ENCODE data around the gene MECP2.

The MECP2 gene

DNA sequence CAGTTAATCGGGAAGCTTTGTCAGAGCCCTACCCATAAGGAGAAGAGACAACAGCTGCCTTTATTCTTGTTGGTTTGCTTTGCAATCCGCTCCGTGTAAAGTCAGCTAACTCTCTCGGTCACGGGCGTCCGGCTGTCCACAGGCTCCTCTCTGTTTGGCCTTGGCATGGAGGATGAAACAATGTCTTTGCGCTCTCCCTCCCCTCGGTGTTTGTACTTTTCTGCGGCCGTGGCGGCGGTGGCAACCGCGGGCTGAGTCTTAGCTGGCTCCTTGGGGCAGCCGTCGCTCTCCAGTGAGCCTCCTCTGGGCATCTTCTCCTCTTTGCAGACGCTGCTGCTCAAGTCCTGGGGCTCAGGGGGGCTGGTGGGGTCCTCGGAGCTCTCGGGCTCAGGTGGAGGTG lies 67.3 kb downstream of the MECP2 start:
- Histone ChIP-seq H2BK120ac (ENCODE audit: insufficient read depth, low read length, poor library complexity) (no peak overlapping the region), H2BK12ac (ENCODE audit: low read length) (no peak overlapping the region), H3K79me2 (ENCODE audit: control insufficient read depth, insufficient read depth, low read length, poor library complexity) (no peaks in the 10 kb centered on the region), H3K36me3 (ENCODE audit: control insufficient read depth in 1 of 2, insufficient read depth in 2 of 2, low read length in 2 of 2) (peaks cover 32 to 42% of the 10 kb centered on the region in 2 experiments), H2BK5ac (ENCODE audit: low read depth, low read length, poor library complexity) (no peak overlapping the region), H2AFZ (ENCODE audit: insufficient read depth, low read length, poor library complexity) (no peak overlapping the region), H3K27ac (ENCODE audit: low read depth, low read length) (no peak overlapping the region), H4K12ac (ENCODE audit: low read depth, low read length) (no peak overlapping the region), H2AK5ac (ENCODE audit: low read length) (no peak overlapping the region), H3K18ac (ENCODE audit: low read length) (no peak overlapping the region), H3K79me1 (ENCODE audit: low read length) (no peaks in the 10 kb centered on the region), H3K4me1 (ENCODE audit: control insufficient read depth in 1 of 2, insufficient read depth in 2 of 2, low read length in 2 of 2) (no peaks in the 10 kb centered on the region), H3K9me3 (ENCODE audit: insufficient read depth, low read depth, low read length) (no peaks in the 10 kb centered on the region), H3K14ac (ENCODE audit: low read length) (no peak overlapping the region), H3K27me3 (ENCODE audit: insufficient read depth, low read length) (no peaks in the 10 kb centered on the region), H4K8ac (ENCODE audit: low read depth, low read length) (no peak overlapping the region), H3K23ac (ENCODE audit: low read length) (no peak overlapping the region), H3K4ac (ENCODE audit: low read depth, low read length) (no peak overlapping the region), H3K4me3 (ENCODE audit: low read depth, low read length) (no peak overlapping the region), H3K9ac (ENCODE audit: low read length) (no peak overlapping the region), H3K4me2 (ENCODE audit: low read length) (no peak overlapping the region), H4K91ac (ENCODE audit: low read depth, low read length) (no peak overlapping the region)
- no CpG with 5 or more reads among the region's 20 CpGs for WGBS (ENCODE audit: extremely low coverage, insufficient coverage, insufficient read length)
- no peak for DNase-seq

DNA sequence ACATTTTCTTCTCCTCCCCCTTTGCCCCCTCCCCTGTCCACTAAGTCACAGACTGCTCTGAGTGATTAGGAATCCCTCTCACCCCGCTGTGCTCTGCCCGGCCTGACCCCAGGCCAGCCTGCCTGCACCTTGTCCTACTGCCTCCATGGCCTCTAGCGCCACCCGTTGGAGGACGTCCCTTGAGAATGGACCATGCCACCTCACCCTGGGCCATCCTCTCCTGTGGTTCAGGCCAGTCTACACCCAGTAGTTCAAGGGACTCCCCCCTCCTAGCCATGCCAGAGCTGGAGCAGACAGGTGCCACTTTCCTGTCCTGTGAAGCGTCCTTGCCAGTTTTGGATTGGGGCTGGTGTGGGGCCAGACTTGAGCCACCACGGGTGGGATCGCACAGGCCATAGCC lies 68.1 kb downstream of the MECP2 start:
- H3K4ac ChIP-seq (ENCODE audit: low read depth, low read length), result no peak overlapping the region
- H3K79me2 ChIP-seq (ENCODE audit: control insufficient read depth, insufficient read depth, low read length, poor library complexity), result no peaks in the 10 kb centered on the region
- no peak overlapping the region for H3K27ac ChIP-seq (ENCODE audit: low read depth, low read length)
- H2BK5ac ChIP-seq (ENCODE audit: low read depth, low read length, poor library complexity), result no peak overlapping the region
- no peak overlapping the region for H3K18ac ChIP-seq (ENCODE audit: low read length)
- H3K9ac ChIP-seq (ENCODE audit: low read length), result no peak overlapping the region
- H3K23ac ChIP-seq (ENCODE audit: low read length), result no peak overlapping the region
- no peak overlapping the region for H2BK120ac ChIP-seq (ENCODE audit: insufficient read depth, low read length, poor library complexity)
- no peak overlapping the region for H2AK5ac ChIP-seq (ENCODE audit: low read length)
- DNase-seq, result no peak
- H3K9me3 ChIP-seq (ENCODE audit: insufficient read depth, low read depth, low read length), result no peaks in the 10 kb centered on the region
- no peak overlapping the region for H4K91ac ChIP-seq (ENCODE audit: low read depth, low read length)
- no peak overlapping the region for H4K12ac ChIP-seq (ENCODE audit: low read depth, low read length)
- no peak overlapping the region for H4K8ac ChIP-seq (ENCODE audit: low read depth, low read length)
- no peaks in the 10 kb centered on the region for H3K4me1 ChIP-seq (ENCODE audit: control insufficient read depth in 1 of 2, insufficient read depth in 2 of 2, low read length in 2 of 2)
- no peak overlapping the region for H2BK12ac ChIP-seq (ENCODE audit: low read length)
- no peak overlapping the region for H2AFZ ChIP-seq (ENCODE audit: insufficient read depth, low read length, poor library complexity)
- H3K36me3 ChIP-seq (ENCODE audit: control insufficient read depth in 1 of 2, insufficient read depth in 2 of 2, low read length in 2 of 2), result peaks cover 32 to 42% of the 10 kb centered on the region in 2 experiments
- H3K4me2 ChIP-seq (ENCODE audit: low read length), result no peak overlapping the region
- H3K27me3 ChIP-seq (ENCODE audit: insufficient read depth, low read length), result no peaks in the 10 kb centered on the region
- no CpG with 5 or more reads among the region's 8 CpGs for WGBS (ENCODE audit: extremely low coverage, insufficient coverage, insufficient read length)
- H3K79me1 ChIP-seq (ENCODE audit: low read length), result no peaks in the 10 kb centered on the region
- H3K14ac ChIP-seq (ENCODE audit: low read length), result no peak overlapping the region
- H3K4me3 ChIP-seq (ENCODE audit: low read depth, low read length), result no peak overlapping the region

DNA sequence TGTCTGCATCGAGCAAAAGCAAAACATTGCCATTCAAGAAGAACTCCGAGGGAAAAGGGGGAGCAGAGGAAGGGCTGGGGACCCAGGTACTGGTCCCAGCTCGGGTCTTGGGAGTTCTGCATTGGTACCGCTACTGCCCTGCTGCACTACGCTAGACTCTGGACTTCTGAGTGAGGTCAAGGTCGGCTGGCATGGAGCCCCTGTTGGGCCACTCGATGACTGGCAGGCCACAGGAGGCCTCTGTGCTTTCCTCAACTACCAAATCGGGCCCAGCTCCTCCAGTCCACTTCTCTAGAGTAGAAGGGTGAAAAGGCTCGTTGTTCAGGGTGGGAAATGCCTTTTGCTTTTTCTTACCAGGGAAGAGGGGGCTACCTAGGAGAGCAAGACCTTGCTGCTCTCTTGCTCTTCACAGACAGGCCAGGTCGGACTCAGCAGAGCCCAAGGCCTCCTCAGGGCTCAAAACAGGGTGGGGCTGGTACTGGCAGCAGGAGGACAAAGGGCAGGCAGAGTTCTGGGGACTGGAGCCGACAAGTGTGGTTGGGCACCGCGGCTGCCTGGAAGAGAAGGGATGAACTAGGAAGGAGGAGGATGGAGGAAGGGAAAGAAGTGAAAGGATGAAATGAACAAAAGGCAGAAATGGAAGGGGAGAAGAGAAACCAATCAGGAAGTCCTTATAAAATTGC lies 68.9 kb downstream of the MECP2 start:
- Histone ChIP-seq H2BK5ac (ENCODE audit: low read depth, low read length, poor library complexity) (no peak overlapping the region), H4K8ac (ENCODE audit: low read depth, low read length) (no peak overlapping the region), H3K18ac (ENCODE audit: low read length) (no peak overlapping the region), H3K9ac (ENCODE audit: low read length) (no peak overlapping the region), H3K14ac (ENCODE audit: low read length) (no peak overlapping the region), H3K27me3 (ENCODE audit: insufficient read depth, low read length) (no peaks in the 10 kb centered on the region), H4K91ac (ENCODE audit: low read depth, low read length) (no peak overlapping the region), H4K12ac (ENCODE audit: low read depth, low read length) (no peak overlapping the region), H3K4me1 (ENCODE audit: control insufficient read depth in 1 of 2, insufficient read depth in 2 of 2, low read length in 2 of 2) (no peaks in the 10 kb centered on the region), H2BK12ac (ENCODE audit: low read length) (no peak overlapping the region), H3K79me1 (ENCODE audit: low read length) (no peaks in the 10 kb centered on the region), H2AK5ac (ENCODE audit: low read length) (no peak overlapping the region), H2AFZ (ENCODE audit: insufficient read depth, low read length, poor library complexity) (no peak overlapping the region), H3K4me3 (ENCODE audit: low read depth, low read length) (no peak overlapping the region), H3K79me2 (ENCODE audit: control insufficient read depth, insufficient read depth, low read length, poor library complexity) (no peaks in the 10 kb centered on the region), H3K36me3 (ENCODE audit: control insufficient read depth in 1 of 2, insufficient read depth in 2 of 2, low read length in 2 of 2) (peaks cover 32 to 42% of the 10 kb centered on the region in 2 experiments), H2BK120ac (ENCODE audit: insufficient read depth, low read length, poor library complexity) (no peak overlapping the region), H3K4ac (ENCODE audit: low read depth, low read length) (no peak overlapping the region), H3K9me3 (ENCODE audit: insufficient read depth, low read depth, low read length) (no peaks in the 10 kb centered on the region), H3K23ac (ENCODE audit: low read length) (no peak overlapping the region), H3K4me2 (ENCODE audit: low read length) (no peak overlapping the region), H3K27ac (ENCODE audit: low read depth, low read length) (no peak overlapping the region)
- no CpG with 5 or more reads among the region's 13 CpGs for WGBS (ENCODE audit: extremely low coverage, insufficient coverage, insufficient read length)
- no peak for DNase-seq

DNA sequence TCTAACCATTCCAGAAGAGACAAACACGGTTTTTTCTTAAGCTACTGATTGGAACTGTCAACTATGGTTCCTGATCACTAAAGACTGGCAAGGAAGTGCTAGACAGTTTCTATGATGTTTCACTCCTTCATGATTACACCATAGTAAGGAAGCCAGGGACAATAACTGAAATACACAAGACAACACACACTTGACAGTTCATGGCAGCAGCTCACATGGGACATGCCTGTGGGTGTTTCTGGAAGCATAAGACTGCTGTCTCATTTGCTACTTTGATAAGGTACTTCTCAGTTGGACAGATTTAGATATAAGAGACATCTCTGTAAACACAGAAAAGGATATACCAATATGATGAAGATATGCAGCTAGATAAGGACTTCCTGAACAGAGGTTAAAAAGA lies 69.5 kb downstream of the MECP2 start:
- H3K9ac ChIP-seq (ENCODE audit: low read length), result no peak overlapping the region
- H2AFZ ChIP-seq (ENCODE audit: insufficient read depth, low read length, poor library complexity), result no peak overlapping the region
- no peaks in the 10 kb centered on the region for H3K27me3 ChIP-seq (ENCODE audit: insufficient read depth, low read length)
- no peak overlapping the region for H4K12ac ChIP-seq (ENCODE audit: low read depth, low read length)
- no peak overlapping the region for H2BK5ac ChIP-seq (ENCODE audit: low read depth, low read length, poor library complexity)
- no CpG with 5 or more reads among the region's 1 CpG for WGBS (ENCODE audit: extremely low coverage, insufficient coverage, insufficient read length)
- no peak overlapping the region for H3K14ac ChIP-seq (ENCODE audit: low read length)
- H4K91ac ChIP-seq (ENCODE audit: low read depth, low read length), result no peak overlapping the region
- H3K79me1 ChIP-seq (ENCODE audit: low read length), result no peaks in the 10 kb centered on the region
- H2BK120ac ChIP-seq (ENCODE audit: insufficient read depth, low read length, poor library complexity), result no peak overlapping the region
- no peak overlapping the region for H3K23ac ChIP-seq (ENCODE audit: low read length)
- no peak overlapping the region for H3K27ac ChIP-seq (ENCODE audit: low read depth, low read length)
- no peaks in the 10 kb centered on the region for H3K9me3 ChIP-seq (ENCODE audit: insufficient read depth, low read depth, low read length)
- no peak overlapping the region for H3K4me3 ChIP-seq (ENCODE audit: low read depth, low read length)
- no peak overlapping the region for H3K18ac ChIP-seq (ENCODE audit: low read length)
- H3K4me2 ChIP-seq (ENCODE audit: low read length), result no peak overlapping the region
- no peak for DNase-seq
- H3K79me2 ChIP-seq (ENCODE audit: control insufficient read depth, insufficient read depth, low read length, poor library complexity), result no peaks in the 10 kb centered on the region
- peaks cover 32 to 42% of the 10 kb centered on the region in 2 experiments for H3K36me3 ChIP-seq (ENCODE audit: control insufficient read depth in 1 of 2, insufficient read depth in 2 of 2, low read length in 2 of 2)
- H2AK5ac ChIP-seq (ENCODE audit: low read length), result no peak overlapping the region
- H4K8ac ChIP-seq (ENCODE audit: low read depth, low read length), result no peak overlapping the region
- H3K4ac ChIP-seq (ENCODE audit: low read depth, low read length), result no peak overlapping the region
- H2BK12ac ChIP-seq (ENCODE audit: low read length), result no peak overlapping the region
- H3K4me1 ChIP-seq (ENCODE audit: control insufficient read depth in 1 of 2, insufficient read depth in 2 of 2, low read length in 2 of 2), result no peaks in the 10 kb centered on the region
